Measurements from ENCODE around the gene MRPL43.

DNA sequence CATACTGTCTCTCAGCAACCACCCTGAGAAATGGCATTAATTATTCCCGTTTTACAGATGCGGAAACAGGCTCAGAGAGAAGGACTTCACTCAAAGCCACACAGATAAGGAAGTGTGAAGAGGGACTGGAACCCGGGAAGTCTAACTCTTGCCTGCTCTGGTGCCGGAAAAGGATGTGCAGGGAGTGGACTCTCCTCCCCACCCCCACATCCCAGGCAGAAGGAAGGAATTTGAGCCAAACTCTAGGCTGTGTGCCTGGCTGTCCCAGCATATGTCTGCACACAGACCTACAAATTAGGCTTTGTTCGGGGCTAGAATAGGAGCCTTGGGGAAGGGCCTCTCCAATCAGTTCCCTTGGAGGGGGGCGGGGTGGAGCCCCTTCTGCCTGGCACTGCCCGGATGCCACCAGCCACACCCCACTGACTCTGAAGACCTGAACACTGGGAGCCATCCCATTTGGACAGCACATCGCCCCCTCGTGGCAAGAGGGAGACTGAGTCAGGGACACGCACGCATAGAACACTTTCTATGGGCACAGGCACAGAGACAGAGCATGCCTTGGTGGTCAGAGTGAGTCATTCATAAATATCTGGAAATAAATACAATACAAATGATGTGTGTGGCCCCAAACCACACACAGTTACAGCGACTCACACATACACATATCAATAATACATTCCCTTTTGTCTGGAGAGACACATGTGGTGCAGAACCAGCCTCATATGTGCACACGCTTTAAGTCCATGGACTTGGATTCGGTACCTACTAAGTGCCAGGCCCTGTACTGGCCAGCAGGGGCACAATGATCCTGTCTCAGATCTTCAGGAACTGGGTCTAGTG lies 25.4 kb upstream of the MRPL43 start:
- no peak for TF ChIP-seq GATA2 (IDR thresholded peaks at IDR 0.05; ENCODE audit: insufficient read depth, insufficient read length, low read depth, low read length)
- no peak for TF ChIP-seq EZH2 (IDR thresholded peaks at IDR 0.05; ENCODE audit: borderline replicate concordance, low read depth, low read length, severe bottlenecking)
